Transverse colon (tissue), 4 donors: ENCODE results near the gene TAS2R7. TPM values are rescaled to one million over a fixed set of nuclear protein-coding genes. Genes with fewer than 3 reads are reported as not detected.

Experiments
- DNase-seq: peaks from one replicate; pipeline ENCODE4 v3.0.0-alpha.2; 2019
- H3K27ac ChIP-seq, 4 donors: fragments of 200-600 bp; sonication (generic); 2 replicates each; pipeline ENCODE4 v1.5.1; 2016 to 2018; ENCODE audit warnings: inconsistent platforms in 4 of 4
- H3K27me3 ChIP-seq: fragments of 200-600 bp; sonication (generic); 2 replicates; pipeline ENCODE4 v1.5.1; 2017; ENCODE audit warnings: inconsistent platforms
- H3K36me3 ChIP-seq, 4 donors: fragments of 200-600 bp; sonication (generic); 2 replicates each; pipeline ENCODE4 v1.5.1; 2017 to 2019; ENCODE audit warnings: inconsistent platforms in 4 of 4
- H3K4me1 ChIP-seq, 4 donors: fragments of 200-600 bp; sonication (generic); 2 replicates each; pipeline ENCODE4 v1.5.1; 2017 to 2020; ENCODE audit warnings: inconsistent platforms in 4 of 4
- H3K4me3 ChIP-seq, 4 donors: fragments of 200-600 bp; sonication (generic); 1 replicate in 1 of 4; 2 replicates in 3 of 4; pipeline versions ENCODE4 v1.5.1 to v1.6.1; 2017 to 2019; ENCODE audit warnings: inconsistent platforms in 4 of 4
- H3K9me3 ChIP-seq, 2 donors: fragments of 200-600 bp; sonication (generic); 2 replicates each; pipeline ENCODE4 v1.5.1; 2017 to 2019; ENCODE audit warnings: inconsistent platforms in 2 of 2
- EP300 ChIP-seq: sonication (generic); formaldehyde crosslinking; IDR thresholded peaks from one replicate; pipeline ENCODE4 v1.6.1; 2017; ENCODE audit warnings: antibody characterized with exemption, low read depth
- POLR2A ChIP-seq: fragments of 450-650 bp; IDR thresholded peaks from one replicate; pipeline ENCODE4 v1.6.1; 2016; ENCODE audit warnings: antibody characterized with exemption, mild to moderate bottlenecking, moderate library complexity
- POLR2AphosphoS5 ChIP-seq, 3 donors: sonication (generic); formaldehyde crosslinking; IDR thresholded peaks; one replicate each; pipeline ENCODE4 v1.6.1; 2016; ENCODE audit warnings: antibody characterized with exemption in 3 of 3
- WGBS, 2 donors: methylation state at CpG; one replicate each; pipeline ENCODE4 v1.1.5; 2018; ENCODE audit warnings: low coverage in 1 of 2; 5-methylcytosine and 5-hydroxymethylcytosine counted together
- in situ Hi-C, 4 donors: fragments of 200-750 bp; cut with MboI; loops; one replicate each; pipeline versions ENCODE4 v1.15.0 to v1.15.1; 2017; ENCODE audit warnings: low sequenced_read_pairs in 3 of 4, low pct_ligation_motif_present in 1 of 4, low pct_unique_long_range_greater_than_20kb in 1 of 4
- intact Hi-C: fragments of 100-400 bp; cut with DNase I; formaldehyde crosslinking; loops from one replicate; pipeline ENCODE4 v1.15.1; 2023; ENCODE audit warnings: low total_unique reads
- total RNA-seq, 4 donors: library from RNA; depleted of rRNA; stranded (reverse); fragments of >200 nt; gene quantifications; one replicate each; pipeline ENCODE4 v1.1.0, GENCODE V29; 2016
- TF ChIP-seq, protein P1 (sequence below), 5 experiments: fragments of 200-600 bp in 3 of 5; fragments of 450-650 bp in 2 of 5; sonication (generic) in 3 of 5; IDR thresholded peaks; 1 replicate in 2 of 5; 2 replicates in 3 of 5; pipeline ENCODE4 v1.5.1; 2016 to 2017; ENCODE audit warnings: antibody characterized with exemption in 5 of 5, inconsistent platforms in 3 of 5, mild to moderate bottlenecking in 2 of 5, moderate library complexity in 1 of 5

Gene TAS2R7
- total RNA-seq, 4 donors from 2014 or later, result not detected

DNA sequence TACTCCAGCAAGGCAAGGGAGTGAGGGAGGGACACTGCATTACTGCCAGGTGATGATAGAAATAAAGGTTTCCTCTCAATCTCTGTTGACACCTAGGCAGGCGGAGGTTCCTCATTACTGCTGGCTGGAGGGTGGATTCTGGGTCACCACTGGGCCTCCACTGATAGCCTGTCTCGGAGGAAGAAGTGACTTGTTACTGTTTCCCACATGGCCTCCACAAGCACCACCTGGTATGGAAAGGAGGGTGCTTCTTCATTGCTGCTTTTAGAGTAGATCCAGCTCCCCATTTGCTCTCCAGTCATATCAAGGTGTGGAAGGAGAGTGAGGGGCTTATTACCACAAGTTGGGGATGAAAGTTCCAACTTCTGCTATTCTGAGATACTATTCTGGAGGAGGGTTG lies 40.4 kb upstream of the TAS2R7 start:
- Histone ChIP-seq H3K27ac (no peak overlapping the region), H3K36me3 (no peaks in the 10 kb centered on the region), H3K27me3 (no peaks in the 10 kb centered on the region), H3K4me1 (no peaks in the 10 kb centered on the region), H3K9me3 (no peaks in the 10 kb centered on the region), H3K4me3 (no peak overlapping the region)
- 88% methylated on average over 2 of the region's 2 CpGs; no CpG with 5 or more reads in 1 of the 2 donors for WGBS, 2 donors
- intact Hi-C loops, result no loop called here
- DNase-seq, result no peak
- TF ChIP-seq POLR2AphosphoS5 (IDR thresholded peaks at IDR 0.05) (no peak), POLR2A (no peak), EP300 (no peak)
- TF ChIP-seq, protein P1, sequence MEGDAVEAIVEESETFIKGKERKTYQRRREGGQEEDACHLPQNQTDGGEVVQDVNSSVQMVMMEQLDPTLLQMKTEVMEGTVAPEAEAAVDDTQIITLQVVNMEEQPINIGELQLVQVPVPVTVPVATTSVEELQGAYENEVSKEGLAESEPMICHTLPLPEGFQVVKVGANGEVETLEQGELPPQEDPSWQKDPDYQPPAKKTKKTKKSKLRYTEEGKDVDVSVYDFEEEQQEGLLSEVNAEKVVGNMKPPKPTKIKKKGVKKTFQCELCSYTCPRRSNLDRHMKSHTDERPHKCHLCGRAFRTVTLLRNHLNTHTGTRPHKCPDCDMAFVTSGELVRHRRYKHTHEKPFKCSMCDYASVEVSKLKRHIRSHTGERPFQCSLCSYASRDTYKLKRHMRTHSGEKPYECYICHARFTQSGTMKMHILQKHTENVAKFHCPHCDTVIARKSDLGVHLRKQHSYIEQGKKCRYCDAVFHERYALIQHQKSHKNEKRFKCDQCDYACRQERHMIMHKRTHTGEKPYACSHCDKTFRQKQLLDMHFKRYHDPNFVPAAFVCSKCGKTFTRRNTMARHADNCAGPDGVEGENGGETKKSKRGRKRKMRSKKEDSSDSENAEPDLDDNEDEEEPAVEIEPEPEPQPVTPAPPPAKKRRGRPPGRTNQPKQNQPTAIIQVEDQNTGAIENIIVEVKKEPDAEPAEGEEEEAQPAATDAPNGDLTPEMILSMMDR (IDR thresholded peaks at IDR 0.05), result no peak
- in situ Hi-C loops, result no loop called here

DNA sequence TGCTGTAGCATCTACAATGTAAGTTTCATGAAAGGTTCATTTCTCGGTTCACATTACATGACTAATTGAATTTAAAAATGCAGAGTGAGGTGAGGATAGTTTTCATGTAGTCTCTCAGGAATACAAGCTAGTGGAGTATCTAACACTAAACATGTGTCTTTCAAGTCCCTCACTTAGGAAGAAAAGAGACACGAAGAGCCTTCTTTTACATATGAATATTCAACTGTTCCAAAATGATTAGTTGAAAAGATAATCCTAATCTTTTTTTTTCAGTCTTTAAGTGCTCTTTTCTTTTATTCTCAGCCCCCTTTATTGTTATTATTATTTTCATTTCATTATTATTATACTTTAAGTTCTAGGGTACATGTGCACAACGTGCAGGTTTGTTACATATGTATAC lies 36.0 kb upstream of the TAS2R7 start:
- Histone ChIP-seq H3K4me1 (no peaks in the 10 kb centered on the region), H3K9me3 (no peaks in the 10 kb centered on the region), H3K27me3 (no peaks in the 10 kb centered on the region), H3K36me3 (no peaks in the 10 kb centered on the region), H3K27ac (no peak overlapping the region), H3K4me3 (no peak overlapping the region)
- TF ChIP-seq POLR2A (no peak), POLR2AphosphoS5 (IDR thresholded peaks at IDR 0.05) (no peak), EP300 (no peak)
- TF ChIP-seq, protein P1 (IDR thresholded peaks at IDR 0.05), result no peak
- intact Hi-C loops (no loop called here), in situ Hi-C loops (no loop called here)
- no peak for DNase-seq
- WGBS, 2 donors, result 93% methylated on average over 3 of the region's 3 CpGs

DNA sequence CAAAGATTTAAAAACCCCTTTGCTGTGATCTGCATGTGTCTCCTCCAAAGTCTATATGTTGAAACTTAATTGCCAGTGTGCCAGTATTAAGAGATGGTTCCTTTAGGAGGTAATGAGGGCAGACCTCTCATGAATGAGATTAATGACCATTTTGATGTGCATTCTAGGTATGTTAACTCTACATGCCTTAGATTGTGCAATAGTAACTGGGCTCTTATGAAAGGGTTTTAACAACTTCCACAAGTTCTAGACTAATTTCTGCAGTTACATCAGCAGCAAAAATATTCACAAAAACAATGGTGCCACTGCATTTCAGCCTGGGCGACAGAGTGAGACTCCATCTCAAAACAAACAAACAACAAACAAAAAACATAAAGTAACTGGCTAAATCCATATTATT lies 27.6 kb upstream of the TAS2R7 start:
- H3K27me3 ChIP-seq, result no peaks in the 10 kb centered on the region
- H3K9me3 ChIP-seq, result no peaks in the 10 kb centered on the region
- no peak overlapping the region for H3K4me3 ChIP-seq
- no peak for DNase-seq
- 92 to 93% methylated on average over 1 of the region's 1 CpG for WGBS, 2 donors
- in situ Hi-C loops, result no loop called here
- TF ChIP-seq POLR2A, result no peak
- TF ChIP-seq EP300, result no peak
- TF ChIP-seq, protein P1 (IDR thresholded peaks at IDR 0.05), result no peak
- TF ChIP-seq POLR2AphosphoS5 (IDR thresholded peaks at IDR 0.05), result no peak
- no peaks in the 10 kb centered on the region for H3K36me3 ChIP-seq
- no peaks in the 10 kb centered on the region for H3K4me1 ChIP-seq
- intact Hi-C loops, result no loop called here
- H3K27ac ChIP-seq, result no peak overlapping the region

DNA sequence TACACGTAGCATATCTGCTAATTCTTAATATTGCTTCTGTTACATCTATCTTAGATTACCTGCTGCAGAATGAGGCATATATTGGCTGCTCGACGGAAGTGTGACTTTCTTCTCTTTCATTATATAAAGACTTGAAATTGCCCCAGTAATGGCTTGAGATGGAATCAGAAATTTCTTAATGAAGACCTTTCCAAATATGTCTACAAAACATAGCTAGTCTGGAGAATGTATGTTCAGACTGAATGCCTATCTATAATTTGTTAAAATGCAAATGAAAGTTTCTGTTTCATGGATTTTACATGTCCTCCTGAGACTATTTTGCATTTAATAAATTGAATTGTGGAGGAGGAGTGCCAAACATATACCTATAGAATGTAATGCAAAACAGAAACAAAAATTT lies 23.8 kb upstream of the TAS2R7 start, which contains the start of gene TAS2R10:
Gene TAS2R10 (minus strand): TSS at position 101 of the 400 bp plus-strand sequence. CDS start 89 bp downstream, at position 12.
- Histone ChIP-seq H3K27ac (no peak within 1 kb of the TSS), H3K36me3 (no peaks in the 10 kb centered on the region), H3K9me3 (no peaks in the 10 kb centered on the region), H3K27me3 (no peaks in the 10 kb centered on the region), H3K4me1 (no peaks in the 10 kb centered on the region), H3K4me3 (no peak within 1 kb of the TSS)
- in situ Hi-C loops, result no loop called here
- DNase-seq, result no peak
- TF ChIP-seq POLR2AphosphoS5 (IDR thresholded peaks at IDR 0.05) (no peak), EP300 (no peak), POLR2A (no peak)
- TF ChIP-seq, protein P1 (IDR thresholded peaks at IDR 0.05), result no peak
- WGBS, 2 donors, result 86 to 90% methylated on average over 3 of the region's 3 CpGs
- intact Hi-C loops, result no loop called here
